Measurements from ENCODE around the gene TMEM179. TPM values are rescaled to one million over a fixed set of nuclear protein-coding genes. Genes with fewer than 3 reads are reported as not detected.

The TMEM179 gene
- total RNA-seq, 1 experiment from 2014 or later, result 3.4 TPM

- H3K36me3 ChIP-seq (ENCODE audit: control insufficient read depth, insufficient read depth, low read length), result no peaks in the 10 kb centered on the region
- no peak overlapping the region for H3K27ac ChIP-seq (ENCODE audit: low read length)
- DNase-seq (ENCODE audit: low read depth, low spot score) (no peak), ATAC-seq (no peak)
- no TSS peak for BruUV-seq (replicated peaks)
- ChIA-PET CTCF (no interaction called here), POLR2A (no interaction called here)
- H3K4me1 ChIP-seq (ENCODE audit: control insufficient read depth, insufficient read depth, low read length), result no peaks in the 10 kb centered on the region
- in situ Hi-C loops (cut with HindIII; ENCODE audit: low pct_unique_long_range_greater_than_20kb, low sequenced_read_pairs) (no loop called here), intact Hi-C loops (cut with micrococcal nuclease; ENCODE audit: unreplicated experiment) (no loop called here)
- no peak for TF ChIP-seq POLR2AphosphoS5 (IDR thresholded peaks at IDR 0.05; ENCODE audit: low read depth, low read length)
- TF ChIP-seq CTCF (IDR thresholded peaks at IDR 0.05), result no peak
- TF ChIP-seq REST (IDR thresholded peaks at IDR 0.05; ENCODE audit: insufficient read depth in 1 of 2, low read depth in 2 of 2, low read length in 1 of 2), result no peak
- TF ChIP-seq SIN3A (IDR thresholded peaks at IDR 0.05; ENCODE audit: borderline replicate concordance, insufficient read depth, low read depth, low read length), result no peak
- TF ChIP-seq TCF7L2 (IDR thresholded peaks at IDR 0.05; ENCODE audit: low read depth, low read length), result no peak
- no peak overlapping the region for H3K4me3 ChIP-seq (ENCODE audit: low read depth in 2 of 2, low read length in 2 of 2)
- H3K9me3 ChIP-seq (ENCODE audit: control insufficient read depth, insufficient read depth, low read depth, low read length), result no peaks in the 10 kb centered on the region
- H3K27me3 ChIP-seq (ENCODE audit: control insufficient read depth, insufficient read depth, low read length), result no peaks in the 10 kb centered on the region
Observed at GRCh38 chr14:104574978-104575583, 29.5 kb downstream of the TMEM179 start.

GRCh38 chr14:104574536-104574935 lies 30.0 kb downstream of the TMEM179 start:
- intact Hi-C loops (cut with micrococcal nuclease; ENCODE audit: unreplicated experiment), result no loop called here
- DNase-seq (ENCODE audit: low read depth, low spot score) (no peak), ATAC-seq (no peak)
- no peaks in the 10 kb centered on the region for H3K9me3 ChIP-seq (ENCODE audit: control insufficient read depth, insufficient read depth, low read depth, low read length)
- TF ChIP-seq POLR2AphosphoS5 (IDR thresholded peaks at IDR 0.05; ENCODE audit: low read depth, low read length), result no peak
- no peak overlapping the region for H3K4me3 ChIP-seq (ENCODE audit: low read depth in 2 of 2, low read length in 2 of 2)
- no peaks in the 10 kb centered on the region for H3K27me3 ChIP-seq (ENCODE audit: control insufficient read depth, insufficient read depth, low read length)
- BruUV-seq (replicated peaks), result no TSS peak
- POLR2A ChIA-PET, result no interaction called here
- H3K36me3 ChIP-seq (ENCODE audit: control insufficient read depth, insufficient read depth, low read length), result no peaks in the 10 kb centered on the region
- no peaks in the 10 kb centered on the region for H3K4me1 ChIP-seq (ENCODE audit: control insufficient read depth, insufficient read depth, low read length)
- in situ Hi-C loops (cut with HindIII; ENCODE audit: low pct_unique_long_range_greater_than_20kb, low sequenced_read_pairs), result no loop called here
- H3K27ac ChIP-seq (ENCODE audit: low read length), result no peak overlapping the region
- CTCF ChIA-PET, result no interaction called here

GRCh38 chr14:104573930-104574329 lies 30.6 kb downstream of the TMEM179 start:
- TF ChIP-seq SIN3A (IDR thresholded peaks at IDR 0.05; ENCODE audit: borderline replicate concordance, insufficient read depth, low read depth, low read length) (no peak), REST (IDR thresholded peaks at IDR 0.05; ENCODE audit: insufficient read depth in 1 of 2, low read depth in 2 of 2, low read length in 1 of 2) (no peak), CTCF (IDR thresholded peaks at IDR 0.05) (no peak), POLR2AphosphoS5 (IDR thresholded peaks at IDR 0.05; ENCODE audit: low read depth, low read length) (no peak), TCF7L2 (IDR thresholded peaks at IDR 0.05; ENCODE audit: low read depth, low read length) (no peak)
- Histone ChIP-seq H3K4me1 (ENCODE audit: control insufficient read depth, insufficient read depth, low read length) (no peaks in the 10 kb centered on the region), H3K9me3 (ENCODE audit: control insufficient read depth, insufficient read depth, low read depth, low read length) (no peaks in the 10 kb centered on the region), H3K4me3 (ENCODE audit: low read depth in 2 of 2, low read length in 2 of 2) (no peak overlapping the region), H3K27ac (ENCODE audit: low read length) (no peak overlapping the region), H3K36me3 (ENCODE audit: control insufficient read depth, insufficient read depth, low read length) (no peaks in the 10 kb centered on the region), H3K27me3 (ENCODE audit: control insufficient read depth, insufficient read depth, low read length) (no peaks in the 10 kb centered on the region)
- no peak for DNase-seq (ENCODE audit: low read depth, low spot score)
- POLR2A ChIA-PET, result no interaction called here
- intact Hi-C loops (cut with micrococcal nuclease; ENCODE audit: unreplicated experiment), result no loop called here
- in situ Hi-C loops (cut with HindIII; ENCODE audit: low pct_unique_long_range_greater_than_20kb, low sequenced_read_pairs), result no loop called here
- BruUV-seq (replicated peaks), result no TSS peak
- ATAC-seq, result no peak
- CTCF ChIA-PET, result no interaction called here
